Central memory CD4-positive, alpha-beta T cell (primary cell): ENCODE measurements around the gene EIF3D.
"Not testable (repeated sequence)": the region's sequence is repeated elsewhere in the genome, so short reads cannot be mapped to it uniquely, and the experiment has no call there.

Experiments
- DNase-seq: peaks from one replicate; pipeline ENCODE4 v3.0.0; 2022

The EIF3D gene

GRCh38 chr22:36549033-36549432 is 20.1 kb upstream of the EIF3D start:
- DNase-seq = no peak

DNA sequence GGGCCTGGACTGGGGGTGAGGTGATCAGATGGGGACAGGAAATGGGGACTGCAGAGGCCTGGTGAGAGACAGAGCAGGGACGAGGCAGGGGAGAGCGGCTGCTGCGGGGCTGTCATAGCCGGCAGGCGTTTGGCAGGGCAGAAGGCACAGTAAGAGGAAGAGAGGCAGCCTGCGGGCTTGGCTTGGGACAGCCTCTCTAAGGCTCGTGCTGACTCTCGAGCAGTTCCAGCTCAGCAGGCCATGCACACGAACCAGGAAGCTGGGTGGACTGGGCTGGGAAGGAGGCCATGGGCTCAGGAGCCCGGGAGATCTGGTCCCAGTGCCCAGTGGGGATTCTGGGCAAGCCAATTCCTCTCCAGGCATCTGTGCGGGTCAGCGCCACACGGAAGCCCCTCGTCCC is 19.6 kb upstream of the EIF3D start:
- no peak for DNase-seq

DNA sequence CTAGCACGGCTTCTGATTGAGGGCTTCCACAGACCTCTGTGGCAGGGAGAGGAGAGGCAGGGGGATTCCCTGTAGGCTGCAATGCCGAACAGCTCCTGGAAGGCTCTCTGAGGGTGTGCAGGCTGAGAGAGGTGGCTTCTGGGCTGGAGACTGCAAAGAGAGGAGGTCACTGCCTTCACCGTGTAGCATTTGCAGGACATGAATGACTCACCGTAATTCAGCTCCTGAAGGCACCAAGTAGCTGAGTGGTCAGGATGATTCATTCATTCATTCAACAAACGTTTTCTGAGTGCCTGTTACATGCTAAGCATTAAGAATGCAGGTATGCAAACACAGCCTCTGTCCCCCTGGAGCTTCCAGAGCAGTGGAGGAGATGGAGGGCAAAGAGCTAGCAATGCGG is 18.0 kb upstream of the EIF3D start:
- no peak for DNase-seq

DNA sequence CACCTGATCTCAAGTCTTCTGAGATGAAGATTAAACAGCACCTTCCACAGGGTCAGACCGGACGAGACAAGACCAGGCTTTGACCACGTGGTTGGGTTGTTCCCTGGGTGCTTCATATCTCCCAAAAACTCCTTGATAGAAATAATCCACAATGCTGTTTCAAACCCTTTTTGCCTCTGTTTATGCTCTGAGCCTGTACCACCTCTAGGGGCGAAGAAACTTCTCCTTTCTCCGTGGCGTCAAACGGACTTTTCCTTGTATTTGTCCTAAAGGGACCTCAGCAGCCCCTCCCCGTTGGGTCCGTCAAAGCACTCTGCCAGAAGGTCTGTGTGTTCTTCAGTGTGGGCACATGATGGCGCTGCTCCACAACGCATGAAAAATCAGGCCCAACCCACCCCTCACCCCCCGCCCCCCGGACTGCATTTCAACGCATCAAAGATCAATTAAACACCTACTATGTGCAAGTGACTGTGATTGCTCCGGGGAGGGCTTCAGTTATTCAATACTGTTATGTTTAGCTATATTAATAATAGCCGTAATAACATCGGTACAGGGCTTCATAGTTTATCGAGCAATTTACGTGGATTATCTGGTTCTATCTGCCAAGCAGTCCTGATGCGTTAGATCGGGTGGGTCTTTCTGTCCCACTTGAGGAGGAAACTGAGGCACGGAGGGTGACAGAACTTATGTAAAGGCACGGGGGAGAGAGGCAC is 17.3 kb upstream of the EIF3D start:
- DNase-seq = no peak

DNA sequence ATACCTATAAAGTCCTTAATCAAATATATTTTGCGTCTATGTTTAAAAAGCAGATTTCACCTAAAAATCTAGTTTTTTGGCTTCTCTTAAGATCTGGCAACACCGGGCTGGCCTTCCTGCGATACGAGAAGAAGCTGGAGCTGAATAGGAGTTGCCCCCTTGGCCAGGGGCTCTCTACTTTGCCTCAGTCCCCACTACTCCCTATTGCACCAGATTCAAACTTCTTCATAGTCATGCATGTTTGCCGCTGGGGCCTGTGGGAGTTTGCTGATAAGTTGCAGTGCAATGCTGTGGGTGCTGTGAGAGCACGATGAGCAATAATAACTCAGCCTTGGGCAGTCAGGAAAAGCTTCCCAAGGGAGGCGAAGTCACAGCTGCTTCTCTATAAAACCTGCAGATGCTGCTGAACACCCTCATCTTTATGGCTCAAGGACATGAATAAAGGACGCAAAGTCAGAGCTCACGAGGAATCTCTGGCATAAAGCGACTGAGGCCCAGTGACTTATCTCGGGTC is 15.2 kb upstream of the EIF3D start:
- DNase-seq = no peak

DNA sequence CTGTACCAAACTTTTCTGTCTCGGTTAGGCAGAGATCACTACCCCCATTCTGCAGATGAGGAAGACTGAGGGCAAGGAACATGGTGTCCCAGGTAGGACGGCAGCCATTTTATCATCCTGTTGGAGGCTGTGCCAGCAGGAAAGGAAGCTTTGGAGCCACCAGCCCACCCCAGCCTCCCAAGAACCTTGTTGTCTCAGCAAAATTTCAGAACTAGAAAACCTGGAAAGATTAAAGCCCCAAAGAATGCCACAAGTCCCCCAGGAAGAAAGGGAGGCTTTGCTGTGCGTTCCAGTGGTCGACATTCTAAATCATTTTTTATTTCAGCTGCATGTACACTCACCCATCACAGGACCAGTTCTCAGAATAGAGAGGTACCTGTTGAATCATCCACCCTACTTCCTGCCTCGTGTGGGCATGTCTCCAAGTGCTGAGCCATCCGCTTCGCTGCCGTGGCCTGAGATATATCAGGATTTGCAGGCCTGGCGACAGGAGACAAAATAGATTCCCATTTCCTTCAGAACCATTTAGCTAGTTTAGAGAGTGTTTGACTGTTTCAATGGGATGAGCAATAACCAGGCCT is 13.0 kb upstream of the EIF3D start:
- DNase-seq = no peak

- no peak for DNase-seq
Measured at GRCh38 chr22:36540867-36541642, 12.1 kb upstream of the EIF3D start.

- DNase-seq = no peak
Measured at GRCh38 chr22:36538529-36538928, 9.6 kb upstream of the EIF3D start.

GRCh38 chr22:36536717-36537116 is 7.8 kb upstream of the EIF3D start:
- DNase-seq = no peak

DNA sequence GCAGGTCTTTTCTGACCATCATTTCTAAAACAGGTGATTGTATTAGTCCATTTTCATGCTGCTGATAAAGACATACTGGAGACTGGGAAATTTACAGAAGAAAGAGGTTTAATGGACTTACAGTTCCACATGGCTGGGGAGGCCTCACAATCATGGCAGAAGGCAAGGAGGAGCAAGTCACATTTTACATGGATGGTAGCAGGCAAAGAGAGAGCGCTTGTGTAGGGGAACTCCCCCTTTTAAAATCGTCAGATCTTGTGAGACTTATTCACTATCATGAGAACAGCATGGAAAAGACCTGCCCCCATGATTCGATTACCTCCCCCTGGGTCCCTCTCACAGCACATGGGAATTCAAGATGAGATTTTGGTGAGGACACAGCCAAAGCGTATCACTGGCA is 4.4 kb upstream of the EIF3D start:
- DNase-seq = not testable (repeated sequence)

DNA sequence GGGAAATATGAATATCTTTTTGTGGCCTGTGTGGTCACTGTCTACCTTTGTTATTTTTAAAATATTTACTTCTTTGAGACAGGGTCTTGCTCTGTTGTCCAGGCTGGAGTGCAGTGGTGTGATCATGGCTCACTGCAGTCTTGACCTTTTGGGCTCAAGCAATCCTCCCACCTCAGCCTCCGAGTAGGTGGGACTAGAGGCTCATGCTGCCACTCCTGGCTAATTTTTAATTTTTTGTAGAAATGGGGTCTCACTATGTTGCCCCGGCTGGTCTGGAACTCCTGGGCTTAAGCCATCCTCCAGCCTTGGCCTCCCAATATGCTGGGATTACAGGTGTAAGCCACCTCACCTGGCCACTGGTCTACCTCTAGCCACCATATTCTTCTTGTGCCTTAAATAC is 3.5 kb upstream of the EIF3D start:
- DNase-seq = no peak

- no peak for DNase-seq
Measured at GRCh38 chr22:36528341-36528740, 625 bp downstream of the EIF3D start.

GRCh38 chr22:36522662-36523061 is 6.3 kb downstream of the EIF3D start:
- DNase-seq = no peak

DNA sequence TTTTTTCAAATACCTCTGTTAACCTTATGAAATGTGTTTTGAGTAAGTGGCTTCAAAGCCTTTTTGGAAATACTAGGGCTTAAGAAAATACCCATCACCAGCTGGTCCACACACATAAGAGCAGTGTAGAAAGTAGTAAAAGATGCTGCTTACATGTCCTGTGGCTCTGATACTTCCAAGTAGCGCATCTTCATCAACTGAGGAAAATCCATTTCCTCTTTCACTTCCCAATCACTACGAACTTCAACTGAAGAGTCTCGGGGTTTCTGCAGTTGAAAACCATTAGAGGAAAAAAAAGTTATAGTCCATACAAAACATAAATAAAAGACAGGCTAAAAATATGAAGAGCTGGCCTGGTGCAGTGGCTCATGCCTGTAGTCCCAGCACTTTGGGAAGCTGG is 8.5 kb downstream of the EIF3D start:
- DNase-seq = no peak

- DNase-seq = not testable (repeated sequence)
Measured at GRCh38 chr22:36519906-36520305, 9.1 kb downstream of the EIF3D start.

DNA sequence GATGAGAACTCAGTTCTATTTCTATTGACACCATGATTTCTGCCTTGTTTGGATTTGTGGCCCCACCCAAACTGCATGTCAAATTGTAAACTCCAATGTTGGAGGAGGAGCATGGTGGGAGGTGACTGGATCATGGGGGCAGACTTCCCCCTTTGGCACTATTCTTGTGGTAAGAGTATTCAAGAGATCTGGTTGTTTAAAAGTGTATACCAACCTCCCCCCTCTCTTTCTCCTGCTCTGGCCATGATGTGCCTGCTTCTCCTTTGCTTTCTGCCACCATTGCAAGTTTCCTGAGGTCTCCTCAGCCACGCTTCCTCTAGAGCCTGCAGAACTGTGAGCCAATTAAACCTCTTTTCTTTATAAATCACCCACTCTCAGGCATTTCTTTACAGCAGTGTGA is 14.2 kb downstream of the EIF3D start:
- DNase-seq = no peak

- DNase-seq = no peak
Measured at GRCh38 chr22:36512991-36513390, 16.0 kb downstream of the EIF3D start.

GRCh38 chr22:36512333-36512732 is 16.6 kb downstream of the EIF3D start:
- DNase-seq = no peak

DNA sequence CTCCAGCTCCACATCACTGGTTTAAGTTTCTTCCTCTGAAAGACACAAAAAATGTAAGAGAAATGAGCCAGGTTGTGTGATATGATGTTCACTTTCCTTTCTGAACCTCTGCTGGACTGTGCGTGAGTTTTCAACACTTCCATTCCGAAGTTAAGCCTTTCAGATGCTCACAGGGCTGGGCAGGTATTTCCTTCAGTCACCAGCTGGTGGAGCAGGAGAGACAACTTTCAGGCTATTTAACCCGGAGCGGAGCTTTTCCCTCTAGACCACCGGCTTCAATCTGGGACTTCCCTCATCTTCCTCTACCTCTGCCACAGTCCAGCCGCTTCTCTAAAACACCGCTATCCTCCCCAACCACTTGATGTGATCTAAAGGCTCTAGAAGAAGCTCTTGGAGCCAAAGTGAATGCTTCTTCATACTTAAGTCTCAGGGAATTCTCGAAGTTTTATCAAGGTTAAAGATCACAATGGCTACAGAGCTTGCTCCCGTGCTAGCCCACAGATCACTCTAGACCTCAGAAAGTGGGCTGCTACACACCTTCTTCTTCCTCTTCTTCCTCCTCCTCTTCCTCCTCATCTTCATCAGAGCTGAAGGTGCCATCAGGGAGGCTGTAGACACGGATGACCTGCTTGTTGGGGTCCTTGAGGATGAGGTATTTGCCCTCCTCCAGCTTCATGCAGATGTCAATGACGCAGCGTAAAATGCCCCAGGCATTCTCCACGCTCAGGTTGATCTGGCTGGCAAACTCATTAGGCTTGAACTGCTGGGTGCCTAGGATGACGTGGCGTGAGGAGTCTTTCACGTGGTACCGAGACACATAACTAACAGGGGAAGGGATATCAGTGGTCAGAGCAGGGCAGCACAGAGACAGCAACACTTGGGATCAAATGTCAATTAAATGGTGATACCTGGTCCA is 17.7 kb downstream of the EIF3D start:
- peak; percentile 17 for DNase-seq

DNA sequence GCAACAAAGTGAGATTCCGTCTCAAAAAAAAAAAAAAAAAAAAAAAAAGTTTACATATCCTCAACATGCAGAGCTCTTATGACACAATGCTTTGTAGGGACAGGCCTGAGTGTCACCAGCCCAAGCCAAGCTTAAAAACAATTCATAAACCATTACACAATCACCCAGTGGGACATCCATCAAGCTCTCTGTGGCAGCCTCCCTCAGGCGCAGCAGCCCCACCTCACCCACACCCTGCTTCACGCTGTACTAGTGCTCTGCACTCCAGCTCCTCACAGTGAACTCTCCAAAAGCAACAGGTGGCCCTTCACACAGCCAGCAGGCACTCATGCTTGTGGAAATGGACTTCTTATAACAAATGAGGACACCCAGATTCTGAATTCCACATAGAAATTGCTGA is 18.6 kb downstream of the EIF3D start:
- no peak for DNase-seq

DNA sequence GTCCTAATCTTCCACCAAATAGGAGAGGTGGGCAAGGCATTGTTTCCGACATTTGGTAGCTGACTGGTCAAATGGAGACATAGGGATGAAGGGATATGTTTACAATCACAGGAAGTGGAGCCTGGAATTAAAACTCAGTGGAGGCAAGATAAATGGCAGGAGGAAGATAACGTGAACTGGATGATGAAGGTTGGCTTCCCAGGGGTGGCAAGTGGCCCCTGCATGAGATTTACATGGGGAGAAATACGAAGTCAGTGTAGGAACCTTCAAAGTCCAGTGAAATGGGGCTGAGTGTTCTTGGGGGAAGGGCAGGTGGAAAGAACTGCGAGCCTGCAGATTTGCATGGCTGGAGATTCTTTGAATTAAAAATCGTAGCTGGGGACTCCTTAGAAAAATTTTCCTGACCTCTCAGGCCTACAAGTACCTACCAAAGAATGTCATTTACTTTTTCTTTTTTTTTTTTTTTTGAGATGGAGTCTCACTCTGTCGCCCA is 21.4 kb downstream of the EIF3D start:
- no peak for DNase-seq
